Measurements from ENCODE around the gene CNTNAP1.

CNTNAP1 gene

DNA sequence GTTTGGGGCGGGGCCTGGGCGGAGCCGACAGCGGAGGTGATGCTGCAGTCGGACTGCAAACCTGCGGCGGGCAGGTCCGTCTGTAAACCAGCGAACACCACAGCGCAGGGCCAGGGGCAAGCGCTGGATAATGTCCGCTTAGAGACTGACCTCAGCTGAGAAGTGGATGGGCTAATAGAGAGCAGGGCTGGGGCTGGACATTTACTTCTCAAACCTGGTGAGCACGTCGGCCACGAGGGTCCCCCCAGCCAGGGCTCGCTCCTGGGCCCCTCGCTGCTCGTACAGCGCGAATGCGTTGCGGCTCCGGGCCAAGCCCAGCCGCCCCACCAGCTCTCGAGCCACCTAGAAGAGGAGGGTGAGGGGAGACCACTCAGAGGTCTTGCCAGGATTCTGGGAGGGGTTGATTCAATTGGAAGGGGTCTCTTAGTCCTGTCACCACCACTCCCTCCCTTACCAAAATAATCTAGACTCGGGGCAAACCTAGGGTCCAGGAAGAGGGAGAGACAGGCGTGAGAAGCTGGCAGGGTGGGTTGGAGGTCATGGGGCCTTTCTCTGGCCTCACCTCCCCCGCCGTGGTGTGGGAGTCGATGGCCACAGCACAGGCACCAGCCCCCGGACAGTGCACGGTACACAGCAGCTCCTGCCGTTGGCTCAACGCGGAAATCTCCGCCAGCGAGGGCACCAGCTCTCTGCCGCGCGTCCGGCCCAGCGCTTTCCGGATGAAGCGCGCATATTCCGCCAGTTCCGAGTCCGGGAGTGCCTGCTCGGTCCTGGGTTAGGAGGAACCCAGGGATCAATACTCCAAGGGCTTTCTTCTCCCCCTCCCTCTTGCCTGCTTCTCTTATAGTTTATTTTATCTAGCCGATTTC, 11.3 kb upstream of the CNTNAP1 start:
- DNase-seq, result peak; percentile 20

DNA sequence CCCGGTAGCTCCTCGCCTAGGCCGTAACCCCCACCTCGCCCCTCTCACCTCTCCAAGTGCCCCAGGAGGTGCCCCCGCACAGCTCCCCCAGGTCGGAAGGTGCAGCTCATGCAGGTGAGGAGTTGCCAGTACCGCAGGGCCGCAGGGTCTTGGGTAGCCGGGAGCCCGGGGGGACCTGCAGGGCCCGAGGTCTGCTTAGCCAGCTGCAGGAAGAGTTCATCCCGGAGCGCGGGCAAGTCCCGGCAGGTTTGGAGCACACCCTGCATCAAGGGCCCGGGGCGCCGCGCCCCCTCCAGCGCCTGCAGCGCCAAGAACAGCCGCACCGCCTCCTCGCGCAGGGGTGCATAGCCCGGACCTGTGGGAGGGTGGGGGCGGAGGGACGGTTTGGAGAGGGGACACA, 10.3 kb upstream of the CNTNAP1 start:
- DNase-seq, result no peak

DNA sequence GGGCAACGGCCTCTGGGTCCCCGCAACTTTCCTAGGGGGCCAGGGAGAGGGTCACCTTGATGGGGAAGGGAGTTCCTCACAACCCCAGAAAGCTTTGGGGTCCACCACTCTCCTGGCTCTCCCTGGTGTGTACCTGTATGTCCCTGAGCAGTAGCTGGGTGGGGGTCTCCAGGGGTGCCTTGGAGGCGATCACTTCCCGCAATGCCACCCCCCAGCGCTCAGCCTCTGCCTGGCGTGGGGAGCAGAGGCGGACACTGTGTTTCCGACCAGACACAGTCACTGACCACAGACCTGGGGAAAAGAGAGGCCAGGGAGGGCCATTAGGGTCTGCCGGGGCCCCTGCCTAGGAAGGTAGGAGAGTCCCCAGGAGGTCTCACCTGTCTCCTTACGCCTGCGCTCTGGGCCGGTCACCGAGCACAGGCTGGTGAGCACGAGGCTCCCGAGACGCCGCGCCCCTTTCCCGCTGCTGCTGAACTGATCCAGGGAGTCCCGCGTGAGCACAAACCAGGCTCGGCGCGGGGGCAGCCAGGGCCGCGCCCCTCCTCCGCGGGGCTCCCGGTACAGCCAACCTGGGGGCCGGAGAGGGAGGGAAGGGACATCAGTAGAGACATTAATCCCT, 9.0 kb upstream of the CNTNAP1 start:
- DNase-seq, result no peak

DNA sequence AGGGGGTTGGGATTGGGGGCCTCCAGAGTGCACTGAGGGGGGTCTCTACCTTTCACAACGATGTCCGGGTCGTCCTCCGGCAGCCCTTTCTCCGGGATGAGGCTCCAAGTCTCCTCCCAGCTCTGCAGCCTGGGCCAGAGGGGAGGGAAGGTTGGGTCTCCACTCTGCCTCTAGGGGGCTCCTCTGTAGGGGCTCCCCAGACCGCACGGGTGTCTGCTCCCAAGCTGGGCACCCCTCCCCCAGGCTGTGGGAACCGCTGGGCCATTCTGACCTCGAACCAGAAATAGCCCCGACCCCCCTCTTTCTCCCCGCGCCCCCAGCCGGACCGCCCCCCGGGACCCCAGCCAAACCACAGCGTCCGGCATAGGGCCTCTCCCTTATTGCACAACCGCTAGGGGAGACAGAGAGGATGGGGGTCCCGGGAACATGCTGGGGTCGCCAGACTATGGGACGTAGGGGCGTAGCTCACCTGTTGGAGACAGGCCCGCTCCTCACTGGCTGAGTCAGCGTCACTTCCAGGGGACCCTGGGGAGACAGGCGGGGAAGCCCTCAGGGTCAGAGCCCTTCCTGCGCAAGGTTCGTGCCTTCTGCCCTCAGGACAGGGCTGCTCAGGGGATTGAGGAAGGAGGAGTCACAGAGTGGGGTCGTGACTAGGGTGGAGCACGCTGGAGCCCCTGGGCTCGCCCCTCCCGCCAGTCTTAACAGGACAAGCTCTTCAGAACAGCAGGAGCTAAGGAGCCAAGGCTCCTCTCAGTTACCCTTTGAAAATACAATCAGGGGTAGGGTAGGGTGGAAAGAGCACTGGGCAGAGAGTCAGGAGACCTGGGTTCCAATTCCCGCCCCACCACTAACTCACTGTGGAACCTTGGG, 8.2 kb upstream of the CNTNAP1 start:
- DNase-seq, result no peak

DNA sequence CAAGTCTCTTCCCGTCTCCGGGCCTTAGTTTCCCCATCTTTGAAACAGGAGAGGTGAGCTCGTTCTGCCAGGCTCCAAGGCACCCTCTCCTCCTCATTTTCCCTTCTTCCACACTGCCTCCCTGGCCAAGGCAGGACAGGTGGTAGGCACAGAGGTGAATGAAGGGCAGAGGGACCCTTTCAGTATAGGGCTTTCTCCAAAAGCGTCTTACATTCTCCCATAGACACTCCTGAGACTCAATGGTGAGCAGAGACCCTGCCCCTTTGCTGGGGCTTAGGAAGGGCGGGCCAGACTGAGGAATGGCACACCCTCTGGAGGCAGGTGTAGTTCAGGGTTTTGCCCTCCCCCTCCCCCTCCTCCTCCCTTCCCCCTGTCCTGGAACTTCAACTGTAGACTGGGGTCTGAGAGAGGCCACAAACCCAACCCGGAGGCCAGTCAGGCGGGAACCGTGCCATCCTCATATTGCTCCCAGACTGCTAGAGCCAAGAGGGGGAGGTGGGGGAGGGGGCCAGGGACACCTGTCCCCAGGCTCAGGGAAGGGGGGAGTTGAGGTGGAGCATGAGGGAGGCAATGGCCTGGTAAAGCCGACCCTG, 7.5 kb upstream of the CNTNAP1 start:
- no peak for DNase-seq

DNA sequence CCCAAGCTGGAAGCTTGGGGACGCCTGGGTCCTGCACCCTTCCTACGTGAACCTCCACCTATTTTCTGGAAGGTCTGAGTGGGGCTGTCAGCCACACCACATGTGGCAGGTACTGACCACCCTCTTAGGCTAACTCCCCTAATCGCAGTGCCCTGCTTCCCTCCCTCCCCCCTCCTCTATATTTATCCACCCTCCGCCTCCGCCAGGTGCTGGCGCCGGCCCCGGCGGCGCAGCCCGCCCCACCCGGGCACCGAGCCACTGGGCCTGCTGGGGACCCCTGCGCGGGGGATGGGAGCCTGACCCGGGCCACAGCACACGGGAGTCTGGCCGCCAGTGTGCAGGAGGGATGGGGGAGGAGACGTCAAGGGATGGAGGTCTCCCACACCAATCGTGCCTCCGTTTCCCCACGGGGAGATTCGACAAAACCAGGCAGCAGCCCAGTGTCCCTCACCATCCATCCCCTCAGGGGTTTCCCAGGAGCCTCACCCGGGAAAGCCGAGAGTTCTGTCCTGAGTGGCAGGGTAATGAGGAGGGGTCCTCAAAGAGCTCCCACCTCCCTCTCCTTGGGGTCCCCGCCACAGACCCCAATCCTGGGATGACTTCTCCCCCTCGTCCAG, 6.9 kb upstream of the CNTNAP1 start:
- DNase-seq, result no peak

DNA sequence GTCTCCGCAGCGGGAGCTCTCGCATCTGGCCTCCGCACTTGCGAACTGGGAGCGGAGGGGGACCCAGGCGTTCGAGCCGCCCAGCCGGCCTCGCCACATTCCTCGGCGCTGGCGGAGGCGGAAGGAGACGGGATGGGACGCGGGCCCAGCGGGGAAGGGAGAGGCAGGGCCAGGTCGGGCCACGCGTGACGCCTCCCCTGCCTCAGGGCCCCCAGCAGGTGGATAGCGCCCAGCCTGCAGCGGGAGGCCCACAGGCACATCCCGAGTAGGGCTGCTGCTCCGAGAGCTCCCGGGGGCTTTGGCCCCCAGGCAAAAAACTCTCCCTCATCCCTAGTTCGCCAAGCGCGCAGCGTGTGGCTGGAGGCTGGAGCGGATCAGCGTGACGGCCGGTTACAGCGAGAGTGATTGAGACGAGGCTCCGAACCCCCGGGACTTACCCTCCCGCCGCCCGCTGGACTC, 6.3 kb upstream of the CNTNAP1 start:
- DNase-seq, result no peak

DNA sequence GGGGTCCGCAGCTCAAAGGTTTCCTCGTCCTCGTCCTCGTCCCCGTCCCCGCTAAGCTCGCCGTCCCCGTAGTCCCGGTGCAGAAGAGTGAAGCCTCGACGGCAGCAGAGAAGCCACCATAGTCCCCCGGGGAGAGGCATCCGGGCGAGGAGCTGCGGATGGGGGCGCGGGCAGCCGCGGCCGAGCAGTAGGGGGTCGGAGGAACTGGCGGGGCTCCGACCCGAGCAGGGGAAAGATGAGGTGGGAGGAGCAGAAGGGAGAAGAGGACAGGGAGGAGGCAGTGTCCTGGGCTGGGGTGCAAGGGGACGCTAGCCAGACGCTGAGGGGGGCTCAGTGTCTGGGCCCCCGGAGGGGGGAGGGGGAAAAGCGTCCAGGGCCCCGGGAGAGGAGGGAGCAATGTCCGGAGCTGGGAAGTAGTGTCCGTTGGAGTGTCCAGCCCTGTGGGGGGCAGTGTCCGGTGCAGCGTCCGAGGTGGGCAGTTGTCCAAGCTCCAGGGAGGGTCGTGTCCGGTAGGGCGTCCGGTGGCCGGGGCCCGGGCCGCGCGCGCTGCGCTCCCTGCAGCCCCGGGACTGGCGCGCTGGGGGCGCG, 5.8 kb upstream of the CNTNAP1 start, which contains the start of gene PLEKHH3:
TSS of gene PLEKHH3 (minus strand) at position 571 of the 588 bp plus-strand sequence. CDS start at position 140, 431 bp downstream.
- no peak for DNase-seq

DNA sequence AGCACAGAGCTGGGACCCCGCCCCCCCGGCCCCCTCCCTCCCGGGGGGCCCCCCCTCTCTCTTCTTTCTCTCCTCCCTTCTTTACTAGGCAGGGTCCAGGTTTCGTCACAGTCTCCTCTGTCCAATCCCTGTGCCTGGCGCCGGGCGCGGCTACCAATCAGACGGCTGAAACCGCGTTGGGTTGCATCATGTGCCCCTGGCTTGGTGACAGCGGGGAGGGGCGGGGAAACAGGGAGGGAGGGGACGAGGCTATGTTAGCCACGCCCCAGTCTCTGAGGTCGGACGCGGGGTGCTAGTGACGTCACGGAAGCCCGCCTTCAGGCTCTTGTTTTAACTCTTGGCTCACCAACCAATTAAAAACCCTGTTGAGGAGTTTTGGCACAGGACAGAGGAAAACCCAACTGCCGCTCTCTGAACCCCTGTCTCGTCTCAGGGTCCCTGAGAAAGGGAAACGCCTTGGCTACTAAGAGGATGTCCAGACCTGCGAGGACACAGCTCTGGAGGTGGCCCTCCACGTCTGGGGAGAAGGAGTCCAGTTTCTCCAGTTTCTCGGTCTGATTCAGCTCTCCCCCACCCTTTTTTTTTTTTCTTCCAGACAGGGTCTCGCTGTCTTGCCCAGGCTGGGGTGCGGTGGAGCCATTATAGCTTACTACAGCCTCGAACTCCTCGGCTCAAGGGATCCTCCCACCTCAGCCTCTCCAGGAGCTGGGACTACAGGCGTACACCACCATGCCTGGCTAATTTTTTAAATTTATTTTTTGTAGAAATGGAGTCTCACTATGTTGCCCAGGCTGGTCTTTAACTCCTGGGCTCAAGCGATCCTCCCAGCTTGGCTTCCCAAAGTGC, 5.1 kb upstream of the CNTNAP1 start:
- DNase-seq, result peak; percentile 99

DNA sequence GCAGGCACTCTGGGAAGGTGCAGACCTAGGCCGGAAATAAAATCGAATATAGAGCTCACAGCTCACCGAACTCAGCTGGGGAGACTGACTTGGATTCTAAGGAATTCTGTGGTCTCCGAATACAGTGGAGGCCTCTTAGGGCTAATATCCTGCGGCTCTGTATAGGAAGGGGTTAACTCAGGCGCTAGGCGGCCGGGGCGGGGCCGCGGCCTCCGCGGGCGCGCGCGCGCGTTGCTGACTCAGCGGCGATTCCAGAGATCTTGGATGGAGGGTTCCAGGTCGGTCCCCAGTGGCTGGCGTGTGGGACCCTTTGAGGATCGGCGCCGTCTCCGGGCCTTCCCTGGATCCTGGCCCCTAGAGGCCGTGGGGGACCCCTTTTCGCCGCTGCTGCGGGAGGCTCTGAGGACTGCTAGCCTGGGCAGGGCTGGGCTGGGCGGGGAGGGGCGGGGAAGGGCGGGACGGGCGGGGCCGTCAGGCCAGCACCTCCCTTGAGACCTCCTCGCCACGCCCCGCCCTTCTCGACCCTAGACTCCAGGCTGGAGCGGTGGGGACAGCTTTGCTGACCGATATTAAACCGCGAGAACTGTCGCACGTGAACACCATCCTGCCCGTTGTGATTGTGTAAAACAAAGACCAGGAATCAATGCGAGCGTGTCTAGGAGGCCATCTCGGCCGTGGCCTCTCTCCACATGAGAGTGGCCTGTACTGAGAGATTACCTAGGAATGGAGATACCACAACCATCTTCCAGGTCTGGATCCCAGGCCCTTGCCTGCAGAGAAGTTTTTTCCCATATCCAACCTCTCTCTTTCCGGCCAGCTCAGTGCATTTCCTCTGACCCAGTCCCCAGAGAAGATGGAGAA, 4.2 kb upstream of the CNTNAP1 start:
- peak; percentile 68 for DNase-seq

DNA sequence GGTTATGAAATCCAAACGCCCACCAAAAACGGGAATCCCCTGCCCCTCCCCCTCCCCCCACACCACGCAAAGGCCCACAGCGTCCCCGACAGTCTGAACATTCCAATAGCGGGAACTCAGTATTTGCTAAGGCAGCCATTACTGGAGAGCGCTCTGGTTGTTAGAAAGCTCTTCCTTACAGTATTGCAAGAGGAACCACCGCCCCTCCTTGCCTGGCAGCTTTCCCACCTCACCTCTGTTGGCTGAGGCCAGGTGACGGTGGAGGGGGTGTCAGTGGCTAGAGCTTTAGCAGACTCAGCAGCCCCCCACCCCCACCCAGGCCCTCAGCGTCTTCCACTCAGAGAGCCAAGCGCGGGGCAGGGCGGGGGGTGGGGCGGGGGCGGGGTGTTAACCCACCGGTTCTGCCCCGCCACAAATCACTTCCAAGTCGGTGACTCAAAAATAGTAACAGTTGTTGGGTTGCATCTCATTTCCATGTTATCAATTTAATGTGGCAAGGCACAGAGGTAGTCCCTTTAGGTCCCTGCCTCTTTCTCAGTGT, 3.3 kb upstream of the CNTNAP1 start:
- DNase-seq, result peak; percentile 18

DNA sequence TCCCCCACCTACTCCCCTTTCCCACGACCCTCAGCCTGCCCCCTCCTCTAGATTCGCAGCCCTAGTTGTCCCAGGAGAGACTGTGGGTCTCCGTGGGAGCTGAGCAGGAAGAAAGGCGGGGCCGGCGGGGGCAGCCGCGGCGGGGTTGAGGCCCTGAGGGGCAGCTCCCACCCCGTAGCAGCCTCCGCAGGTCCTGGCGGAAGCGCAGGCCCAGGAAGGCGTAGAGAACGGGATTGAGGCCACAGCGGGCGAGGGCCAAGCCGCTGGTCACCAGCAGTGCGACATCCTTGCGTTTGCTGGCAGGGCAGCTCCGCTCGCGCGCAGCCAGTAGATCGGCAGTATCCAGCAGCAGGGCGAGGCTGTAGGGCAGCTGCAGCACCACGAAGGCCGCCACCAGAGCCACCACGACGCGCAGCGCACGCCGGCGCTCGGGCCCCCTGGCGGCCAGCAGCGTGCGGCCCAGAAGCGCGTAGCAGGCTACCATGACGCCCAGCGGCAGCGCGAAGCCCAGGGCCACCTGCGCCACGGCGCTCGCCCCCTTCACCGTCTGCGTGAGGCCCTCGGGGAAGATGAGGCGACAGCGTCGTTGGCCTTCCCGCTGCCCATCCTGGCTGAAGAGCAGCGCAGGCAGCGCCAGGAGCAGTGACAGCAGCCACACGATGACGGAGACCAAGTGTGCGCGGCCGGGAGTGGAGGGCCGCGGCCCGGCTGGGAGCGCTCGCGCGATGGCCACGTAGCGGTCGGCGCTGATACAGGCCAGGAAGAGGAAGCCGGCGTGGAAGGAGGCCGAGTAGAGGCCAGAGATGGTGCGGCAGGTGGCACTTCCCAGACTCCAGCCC, 2.6 kb upstream of the CNTNAP1 start:
- DNase-seq, result peak; percentile 72

DNA sequence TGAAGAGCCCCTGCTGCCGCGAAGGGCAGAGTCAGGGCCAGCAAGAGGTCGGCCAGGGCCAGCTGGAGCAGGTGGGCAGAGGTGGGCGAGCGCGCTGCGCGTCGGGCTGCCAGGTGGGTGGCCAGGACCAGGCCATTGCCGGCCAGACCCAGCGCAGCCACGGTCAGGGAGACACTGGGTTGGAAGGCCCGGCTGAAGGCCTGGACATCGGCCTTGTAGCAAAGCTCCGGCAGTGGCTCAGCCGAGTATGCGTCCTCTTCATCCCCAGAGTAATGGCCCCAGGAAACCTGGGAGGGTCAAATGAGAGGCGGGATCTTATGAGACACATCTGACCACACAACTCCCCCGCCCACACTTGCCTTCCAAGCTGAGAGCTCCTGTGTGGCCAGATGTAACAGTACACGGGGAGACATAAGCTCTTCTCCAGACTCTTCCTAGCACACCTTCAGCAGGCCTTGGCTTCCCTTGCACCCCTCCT, 2.0 kb upstream of the CNTNAP1 start:
- DNase-seq, result no peak

DNA sequence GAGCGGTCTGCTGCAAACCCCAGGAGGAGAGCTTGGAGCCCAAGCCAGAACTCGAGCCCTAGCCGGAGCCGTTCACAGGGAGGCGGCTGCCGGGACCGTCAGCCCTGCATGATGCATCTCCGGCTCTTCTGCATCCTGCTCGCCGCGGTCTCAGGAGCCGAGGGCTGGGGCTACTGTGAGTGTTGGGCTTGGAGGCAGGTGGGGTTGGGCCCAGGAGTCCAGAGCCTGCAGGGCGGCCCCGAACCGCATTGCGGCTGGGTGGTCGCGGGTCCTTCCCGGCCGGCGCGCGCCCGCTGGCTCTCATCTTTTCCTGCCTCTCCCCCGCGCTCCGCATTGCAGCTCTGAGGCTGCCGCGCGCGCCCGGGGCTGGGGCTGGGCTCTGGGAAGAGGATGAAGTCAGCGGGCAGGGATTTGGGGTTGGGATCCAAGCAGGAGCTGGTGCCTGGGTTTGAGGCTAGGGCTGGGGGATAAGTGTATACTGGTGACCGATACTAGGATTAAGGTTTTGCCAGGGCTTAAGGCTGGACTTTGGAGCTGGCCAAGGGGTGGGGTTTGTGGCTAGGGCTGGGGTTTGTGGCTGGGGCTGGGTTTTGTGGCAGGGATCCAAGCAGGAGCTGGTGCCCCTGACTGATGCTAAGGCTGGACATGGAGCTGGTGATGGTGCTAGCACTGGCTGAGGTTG, 532 bp downstream of the CNTNAP1 start:
- peak; percentile 16 for DNase-seq

DNA sequence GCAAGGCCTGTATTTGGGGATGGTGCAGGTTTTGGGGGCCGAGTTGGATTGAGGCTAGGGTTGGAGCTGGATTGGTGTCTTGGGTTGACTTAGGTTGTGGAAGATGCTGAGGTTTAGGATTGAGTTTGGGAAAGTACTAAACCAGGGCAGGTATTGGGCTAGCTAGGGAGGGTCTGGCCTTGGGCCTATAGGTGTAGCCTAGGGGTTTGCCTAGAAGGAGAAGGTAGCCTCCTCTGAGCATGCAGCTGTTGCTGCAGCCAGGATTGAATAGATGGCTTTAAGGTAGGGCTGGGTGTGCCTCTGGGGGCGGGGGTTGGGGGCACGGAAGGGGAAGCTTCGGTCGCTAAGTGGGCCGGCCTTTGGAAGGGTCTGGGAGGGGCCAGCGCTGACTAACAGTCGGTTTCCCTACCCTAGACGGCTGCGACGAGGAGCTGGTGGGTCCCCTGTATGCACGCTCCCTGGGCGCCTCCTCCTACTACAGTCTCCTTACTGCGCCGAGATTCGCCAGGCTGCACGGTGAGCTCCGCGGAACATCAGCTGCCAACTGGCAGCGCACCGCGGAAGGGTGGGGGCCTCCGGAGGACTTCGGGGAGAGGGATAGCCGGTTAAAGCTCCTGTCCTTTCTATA, 1.2 kb downstream of the CNTNAP1 start:
- no peak for DNase-seq

DNA sequence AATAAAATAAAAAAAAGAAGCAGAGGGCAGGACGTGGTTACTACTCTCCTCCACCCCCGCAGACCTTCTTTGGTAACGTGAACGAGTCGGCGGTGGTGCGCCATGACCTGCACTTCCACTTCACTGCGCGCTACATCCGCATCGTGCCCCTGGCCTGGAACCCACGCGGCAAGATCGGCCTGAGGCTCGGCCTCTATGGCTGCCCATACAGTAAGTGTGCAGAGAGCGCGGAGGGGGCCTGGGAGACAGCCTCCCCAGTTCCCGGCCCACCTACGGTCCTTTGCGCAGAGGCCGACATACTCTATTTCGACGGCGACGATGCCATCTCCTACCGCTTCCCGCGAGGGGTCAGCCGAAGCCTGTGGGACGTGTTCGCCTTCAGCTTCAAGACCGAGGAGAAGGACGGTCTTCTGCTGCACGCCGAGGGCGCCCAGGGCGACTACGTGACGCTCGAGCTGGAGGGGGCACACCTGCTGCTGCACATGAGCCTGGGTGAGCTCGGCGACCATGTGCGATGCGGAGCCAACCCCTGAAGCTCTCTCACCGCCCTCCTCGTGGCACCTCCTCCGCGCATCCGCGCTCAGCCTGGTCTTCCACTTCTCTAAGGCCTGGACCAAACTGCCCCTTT, 2.7 kb downstream of the CNTNAP1 start:
- DNase-seq, result no peak

DNA sequence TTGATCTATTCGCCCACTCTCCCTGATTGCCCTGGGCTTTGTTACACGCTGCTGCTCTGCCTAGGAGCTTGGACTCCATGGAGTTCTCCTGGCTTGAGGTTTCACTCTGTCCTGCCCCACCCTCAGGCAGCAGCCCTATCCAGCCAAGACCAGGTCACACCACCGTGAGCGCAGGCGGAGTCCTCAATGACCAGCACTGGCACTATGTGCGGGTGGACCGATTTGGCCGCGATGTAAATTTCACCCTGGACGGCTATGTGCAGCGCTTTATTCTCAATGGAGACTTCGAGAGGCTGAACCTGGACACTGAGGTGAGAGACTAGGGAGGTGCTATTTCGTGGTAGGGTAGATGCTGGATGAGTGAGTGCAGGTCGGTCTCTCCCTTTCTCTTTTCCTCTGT, 3.5 kb downstream of the CNTNAP1 start:
- no peak for DNase-seq
